GM23338 (cell line): ENCODE results near the gene SLC25A40. TPM values are rescaled to one million over a fixed set of nuclear protein-coding genes. Genes with fewer than 3 reads are reported as not detected.

Experiments
- ATAC-seq: fragments of 200-7000 bp; cut with Tn5 transposase; 3 replicates; pipeline ENCODE4 v1.9.1; 2020
- DNase-seq: peaks from one replicate; pipeline ENCODE4 v3.0.0-alpha.2; 2015; ENCODE audit warnings: low spot score
- H2AFZ ChIP-seq: fragments of 200-600 bp; sonication (generic); 2 replicates; pipeline ENCODE4 v1.8.0; 2016; ENCODE audit warnings: antibody characterized with exemption, mild to moderate bottlenecking, moderate library complexity
- H3F3A ChIP-seq: fragments of 200-600 bp; sonication (generic); replicated peaks from 2 replicates; pipeline ENCODE4 v1.8.0; 2017; ENCODE audit warnings: antibody characterized with exemption, mixed run types, low read depth
- H3K27ac ChIP-seq: fragments of 200-600 bp; sonication (generic); 2 replicates; pipeline ENCODE4 v1.6.1; 2016; ENCODE audit warnings: low read depth
- H3K27me3 ChIP-seq: fragments of 200-600 bp; sonication (generic); 2 replicates; pipeline ENCODE4 v1.8.0; 2016; ENCODE audit warnings: mild to moderate bottlenecking, mixed run types, moderate library complexity; ENCODE audit not compliant: insufficient read depth
- H3K36me3 ChIP-seq: fragments of 200-600 bp; sonication (generic); 2 replicates; pipeline ENCODE4 v1.8.0; 2016; ENCODE audit warnings: mild to moderate bottlenecking; ENCODE audit not compliant: insufficient read depth
- H3K4me1 ChIP-seq: fragments of 200-600 bp; sonication (generic); 2 replicates; pipeline ENCODE4 v1.8.0; 2016; ENCODE audit warnings: mild to moderate bottlenecking, moderate library complexity; ENCODE audit not compliant: insufficient read depth
- H3K4me2 ChIP-seq: fragments of 200-600 bp; sonication (generic); 2 replicates; pipeline ENCODE4 v1.7.1; 2017; ENCODE audit warnings: mixed run types
- H3K4me3 ChIP-seq: fragments of 200-600 bp; sonication (generic); 2 replicates; pipeline ENCODE4 v1.6.1; 2016; ENCODE audit warnings: mixed run types
- H3K79me2 ChIP-seq: fragments of 200-600 bp; sonication (generic); replicated peaks from 2 replicates; pipeline ENCODE4 v1.8.0; 2017; ENCODE audit warnings: mild to moderate bottlenecking; ENCODE audit not compliant: insufficient read depth
- H3K9me2 ChIP-seq: fragments of 200-600 bp; sonication (generic); 2 replicates; pipeline ENCODE4 v1.8.0; 2017; ENCODE audit not compliant: insufficient read depth
- H4K20me1 ChIP-seq: fragments of 200-600 bp; sonication (generic); replicated peaks from 2 replicates; pipeline ENCODE4 v1.8.0; 2017; ENCODE audit warnings: mild to moderate bottlenecking; ENCODE audit not compliant: insufficient read depth
- H3K27ac Mint-ChIP-seq: 2 replicates; pipeline ENCODE4 v1.8.0; 2020; ENCODE audit warnings: inconsistent platforms, mild to moderate bottlenecking, moderate library complexity, mixed read lengths
- H3K27me3 Mint-ChIP-seq: 3 replicates; pipeline ENCODE4 v1.8.0; 2022; ENCODE audit warnings: low read depth, mild to moderate bottlenecking, moderate library complexity, mixed read lengths, inconsistent platforms; ENCODE audit not compliant: insufficient read depth, poor library complexity
- H3K36me3 Mint-ChIP-seq: 3 replicates; pipeline ENCODE4 v1.8.0; 2021; ENCODE audit warnings: low read depth, mild to moderate bottlenecking, inconsistent platforms, moderate library complexity, mixed read lengths
- H3K4me1 Mint-ChIP-seq: 3 replicates; pipeline ENCODE4 v1.8.0; 2020; ENCODE audit warnings: mild to moderate bottlenecking, inconsistent platforms, mixed read lengths
- H3K4me3 Mint-ChIP-seq: 3 replicates; pipeline ENCODE4 v1.8.0; 2021; ENCODE audit warnings: moderate library complexity, mild to moderate bottlenecking, inconsistent platforms, mixed read lengths
- H3K9me3 Mint-ChIP-seq: 3 replicates; pipeline ENCODE4 v1.8.0; 2020; ENCODE audit warnings: moderate library complexity, mild to moderate bottlenecking, inconsistent platforms, mixed read lengths
- CREB1 ChIP-seq: fragments of 250-450 bp; sonication (Bioruptor Pico); IDR thresholded peaks from 2 replicates; pipeline ENCODE4 v1.5.0; 2020; ENCODE audit warnings: low read depth, mild to moderate bottlenecking, moderate library complexity
- ETS1 ChIP-seq: IDR thresholded peaks from 2 replicates; pipeline ENCODE4 v1.6.1; 2016; ENCODE audit warnings: antibody characterized with exemption
- EZH2 ChIP-seq: fragments of 200-600 bp; sonication (generic); IDR thresholded peaks from one replicate; pipeline ENCODE4 v1.8.0; 2017; ENCODE audit warnings: antibody characterized with exemption, mild to moderate bottlenecking, low read depth; ENCODE audit not compliant: unreplicated experiment
- EZH2phosphoT487 ChIP-seq: fragments of 200-600 bp; sonication (generic); IDR thresholded peaks from one replicate; pipeline ENCODE4 v1.8.1; 2018; ENCODE audit warnings: antibody characterized with exemption; ENCODE audit not compliant: unreplicated experiment
- JUNB ChIP-seq: IDR thresholded peaks from one replicate; pipeline ENCODE4 v1.6.1; 2016; ENCODE audit warnings: antibody characterized with exemption; ENCODE audit not compliant: unreplicated experiment
- NANOG ChIP-seq: IDR thresholded peaks from 2 replicates; pipeline ENCODE4 v1.6.1; 2016; ENCODE audit warnings: antibody characterized with exemption, borderline replicate concordance
- POLR2AphosphoS5 ChIP-seq: IDR thresholded peaks from 2 replicates; pipeline ENCODE4 v1.6.1; 2016; ENCODE audit warnings: antibody characterized with exemption, low read depth
- REST ChIP-seq: IDR thresholded peaks from one replicate; pipeline ENCODE4 v1.6.1; 2018; ENCODE audit warnings: antibody characterized with exemption; ENCODE audit not compliant: unreplicated experiment
- STAT1 ChIP-seq: IDR thresholded peaks from one replicate; pipeline ENCODE4 v1.6.1; 2016; ENCODE audit warnings: antibody characterized with exemption; ENCODE audit not compliant: unreplicated experiment
- ZNF114 ChIP-seq: fragments of 250-450 bp; sonication (Bioruptor Pico); IDR thresholded peaks from 2 replicates; pipeline ENCODE4 v1.5.0; 2020; ENCODE audit warnings: mild to moderate bottlenecking, moderate library complexity
- ZNF331 ChIP-seq: fragments of 250-450 bp; sonication (Bioruptor Pico); IDR thresholded peaks from 2 replicates; pipeline ENCODE4 v1.5.0; 2020; ENCODE audit warnings: low read depth, mild to moderate bottlenecking, moderate library complexity
- polyA plus RNA-seq: library from polyadenylated mRNA; unstranded; fragments of >200 nt; fragmentation: Nextera tagmentation; extraction: Ambion mirVana; gene quantifications from 2 replicates; pipeline ENCODE4 v1.2.1, GENCODE V29; 2016
- total RNA-seq: library from RNA; depleted of rRNA; stranded (reverse); fragments of >200 nt; shearing (Covaris generic); gene quantifications from 2 replicates; pipeline ENCODE4 v1.2.3, GENCODE V29; 2014
- TF ChIP-seq, protein P1 (sequence below), 2 experiments: fragments of 200-600 bp in 1 of 2; sonication (generic) in 1 of 2; conservative IDR thresholded peaks; 2 replicates each; pipeline versions ENCODE4 v1.5.1 to v1.6.1; 2016 to 2017; ENCODE audit warnings: antibody characterized with exemption in 2 of 2, low read depth in 2 of 2, mild to moderate bottlenecking in 2 of 2, moderate library complexity in 1 of 2
- TF ChIP-seq, protein P2 (sequence below): fragments of 250-450 bp; sonication (Bioruptor Pico); IDR thresholded peaks from 2 replicates; pipeline ENCODE4 v1.5.0; 2020; ENCODE audit warnings: mild to moderate bottlenecking, moderate library complexity

SLC25A40 gene
- total and polyA plus RNA-seq, 2 experiments from 2014 or later: 8.4 to 30.7 TPM

- no peaks in the 10 kb centered on the region for H3K27me3 Mint-ChIP-seq
- H3K79me2 ChIP-seq: peaks cover 61% of the 10 kb centered on the region
- no peaks in the 10 kb centered on the region for H3K27me3 ChIP-seq
Measured at GRCh38 chr7:87870471-87870870, 5.7 kb downstream of the SLC25A40 start.

More at GRCh38 chr7:87870471-87870870, 5.7 kb downstream of the SLC25A40 start:
- peaks cover 76% of the 10 kb centered on the region for H3K36me3 Mint-ChIP-seq
- no peak overlapping the region for H3K27ac Mint-ChIP-seq
- H3F3A ChIP-seq: peaks cover 4% of the 10 kb centered on the region; the same call in 1 of the 2 replicates
- peaks cover 17% of the 10 kb centered on the region for H3K4me1 Mint-ChIP-seq
- H3K27ac ChIP-seq: no peak overlapping the region
- H3K9me3 Mint-ChIP-seq: peaks cover 41% of the 10 kb centered on the region
- peaks cover 10% of the 10 kb centered on the region for H3K4me1 ChIP-seq
- DNase-seq: no peak
- ATAC-seq: no peak
- no peak overlapping the region for H3K4me3 Mint-ChIP-seq
- no peak overlapping the region for H3K4me2 ChIP-seq
- H2AFZ ChIP-seq: no peak overlapping the region
- TF ChIP-seq EZH2: no peak
- TF ChIP-seq, protein P1, sequence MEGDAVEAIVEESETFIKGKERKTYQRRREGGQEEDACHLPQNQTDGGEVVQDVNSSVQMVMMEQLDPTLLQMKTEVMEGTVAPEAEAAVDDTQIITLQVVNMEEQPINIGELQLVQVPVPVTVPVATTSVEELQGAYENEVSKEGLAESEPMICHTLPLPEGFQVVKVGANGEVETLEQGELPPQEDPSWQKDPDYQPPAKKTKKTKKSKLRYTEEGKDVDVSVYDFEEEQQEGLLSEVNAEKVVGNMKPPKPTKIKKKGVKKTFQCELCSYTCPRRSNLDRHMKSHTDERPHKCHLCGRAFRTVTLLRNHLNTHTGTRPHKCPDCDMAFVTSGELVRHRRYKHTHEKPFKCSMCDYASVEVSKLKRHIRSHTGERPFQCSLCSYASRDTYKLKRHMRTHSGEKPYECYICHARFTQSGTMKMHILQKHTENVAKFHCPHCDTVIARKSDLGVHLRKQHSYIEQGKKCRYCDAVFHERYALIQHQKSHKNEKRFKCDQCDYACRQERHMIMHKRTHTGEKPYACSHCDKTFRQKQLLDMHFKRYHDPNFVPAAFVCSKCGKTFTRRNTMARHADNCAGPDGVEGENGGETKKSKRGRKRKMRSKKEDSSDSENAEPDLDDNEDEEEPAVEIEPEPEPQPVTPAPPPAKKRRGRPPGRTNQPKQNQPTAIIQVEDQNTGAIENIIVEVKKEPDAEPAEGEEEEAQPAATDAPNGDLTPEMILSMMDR (conservative IDR thresholded peaks at IDR 0.05; ENCODE audit: low read depth in 2 of 2): no peak
- TF ChIP-seq, protein P2, sequence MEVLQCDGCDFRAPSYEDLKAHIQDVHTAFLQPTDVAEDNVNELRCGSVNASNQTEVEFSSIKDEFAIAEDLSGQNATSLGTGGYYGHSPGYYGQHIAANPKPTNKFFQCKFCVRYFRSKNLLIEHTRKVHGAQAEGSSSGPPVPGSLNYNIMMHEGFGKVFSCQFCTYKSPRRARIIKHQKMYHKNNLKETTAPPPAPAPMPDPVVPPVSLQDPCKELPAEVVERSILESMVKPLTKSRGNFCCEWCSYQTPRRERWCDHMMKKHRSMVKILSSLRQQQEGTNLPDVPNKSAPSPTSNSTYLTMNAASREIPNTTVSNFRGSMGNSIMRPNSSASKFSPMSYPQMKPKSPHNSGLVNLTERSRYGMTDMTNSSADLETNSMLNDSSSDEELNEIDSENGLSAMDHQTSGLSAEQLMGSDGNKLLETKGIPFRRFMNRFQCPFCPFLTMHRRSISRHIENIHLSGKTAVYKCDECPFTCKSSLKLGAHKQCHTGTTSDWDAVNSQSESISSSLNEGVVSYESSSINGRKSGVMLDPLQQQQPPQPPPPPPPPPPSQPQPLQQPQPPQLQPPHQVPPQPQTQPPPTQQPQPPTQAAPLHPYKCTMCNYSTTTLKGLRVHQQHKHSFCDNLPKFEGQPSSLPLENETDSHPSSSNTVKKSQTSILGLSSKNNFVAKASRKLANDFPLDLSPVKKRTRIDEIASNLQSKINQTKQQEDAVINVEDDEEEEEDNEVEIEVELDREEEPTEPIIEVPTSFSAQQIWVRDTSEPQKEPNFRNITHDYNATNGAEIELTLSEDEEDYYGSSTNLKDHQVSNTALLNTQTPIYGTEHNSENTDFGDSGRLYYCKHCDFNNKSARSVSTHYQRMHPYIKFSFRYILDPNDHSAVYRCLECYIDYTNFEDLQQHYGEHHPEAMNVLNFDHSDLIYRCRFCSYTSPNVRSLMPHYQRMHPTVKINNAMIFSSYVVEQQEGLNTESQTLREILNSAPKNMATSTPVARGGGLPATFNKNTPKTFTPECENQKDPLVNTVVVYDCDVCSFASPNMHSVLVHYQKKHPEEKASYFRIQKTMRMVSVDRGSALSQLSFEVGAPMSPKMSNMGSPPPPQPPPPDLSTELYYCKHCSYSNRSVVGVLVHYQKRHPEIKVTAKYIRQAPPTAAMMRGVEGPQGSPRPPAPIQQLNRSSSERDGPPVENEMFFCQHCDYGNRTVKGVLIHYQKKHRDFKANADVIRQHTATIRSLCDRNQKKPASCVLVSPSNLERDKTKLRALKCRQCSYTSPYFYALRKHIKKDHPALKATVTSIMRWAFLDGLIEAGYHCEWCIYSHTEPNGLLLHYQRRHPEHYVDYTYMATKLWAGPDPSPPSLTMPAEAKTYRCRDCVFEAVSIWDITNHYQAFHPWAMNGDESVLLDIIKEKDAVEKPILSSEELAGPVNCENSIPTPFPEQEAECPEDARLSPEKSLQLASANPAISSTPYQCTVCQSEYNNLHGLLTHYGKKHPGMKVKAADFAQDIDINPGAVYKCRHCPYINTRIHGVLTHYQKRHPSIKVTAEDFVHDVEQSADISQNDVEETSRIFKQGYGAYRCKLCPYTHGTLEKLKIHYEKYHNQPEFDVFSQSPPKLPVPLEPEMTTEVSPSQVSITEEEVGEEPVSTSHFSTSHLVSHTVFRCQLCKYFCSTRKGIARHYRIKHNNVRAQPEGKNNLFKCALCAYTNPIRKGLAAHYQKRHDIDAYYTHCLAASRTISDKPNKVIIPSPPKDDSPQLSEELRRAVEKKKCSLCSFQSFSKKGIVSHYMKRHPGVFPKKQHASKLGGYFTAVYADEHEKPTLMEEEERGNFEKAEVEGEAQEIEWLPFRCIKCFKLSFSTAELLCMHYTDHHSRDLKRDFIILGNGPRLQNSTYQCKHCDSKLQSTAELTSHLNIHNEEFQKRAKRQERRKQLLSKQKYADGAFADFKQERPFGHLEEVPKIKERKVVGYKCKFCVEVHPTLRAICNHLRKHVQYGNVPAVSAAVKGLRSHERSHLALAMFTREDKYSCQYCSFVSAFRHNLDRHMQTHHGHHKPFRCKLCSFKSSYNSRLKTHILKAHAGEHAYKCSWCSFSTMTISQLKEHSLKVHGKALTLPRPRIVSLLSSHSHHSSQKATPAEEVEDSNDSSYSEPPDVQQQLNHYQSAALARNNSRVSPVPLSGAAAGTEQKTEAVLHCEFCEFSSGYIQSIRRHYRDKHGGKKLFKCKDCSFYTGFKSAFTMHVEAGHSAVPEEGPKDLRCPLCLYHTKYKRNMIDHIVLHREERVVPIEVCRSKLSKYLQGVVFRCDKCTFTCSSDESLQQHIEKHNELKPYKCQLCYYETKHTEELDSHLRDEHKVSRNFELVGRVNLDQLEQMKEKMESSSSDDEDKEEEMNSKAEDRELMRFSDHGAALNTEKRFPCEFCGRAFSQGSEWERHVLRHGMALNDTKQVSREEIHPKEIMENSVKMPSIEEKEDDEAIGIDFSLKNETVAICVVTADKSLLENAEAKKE (CRISPR knock-in tag): no peak
- TF ChIP-seq POLR2AphosphoS5: no peak
- no peak for TF ChIP-seq ETS1
- no peak for TF ChIP-seq CREB1 (CRISPR knock-in tag)
- TF ChIP-seq ZNF114 (CRISPR knock-in tag): no peak
- no peak for TF ChIP-seq REST
- TF ChIP-seq STAT1: no peak
- no peak for TF ChIP-seq NANOG
- TF ChIP-seq EZH2phosphoT487: no peak
- no peak for TF ChIP-seq JUNB
- TF ChIP-seq ZNF331 (CRISPR knock-in tag): no peak
- H4K20me1 ChIP-seq: 0 out of 2 replicates have a peak, but pooled peaks cover 4% of the 10 kb centered on the region
- no peaks in the 10 kb centered on the region for H3K9me2 ChIP-seq
- H3K4me3 ChIP-seq: no peak overlapping the region
- H3K36me3 ChIP-seq: peaks cover 7% of the 10 kb centered on the region; the same call in 1 of the 2 replicates
